T-helper 1 cell (primary cell): Measurements from ENCODE around the gene GLIS1.
"Not testable (repeated sequence)": the region's sequence is repeated elsewhere in the genome, so short reads cannot be mapped to it uniquely, and the experiment has no call there.

Experiments
- DNase-seq, 5 donors: peaks; one replicate each; pipeline ENCODE4 v3.0.0-alpha.2; 2012 to 2020
- total RNA-seq, 4 donors: gene quantifications; one replicate each; lab custom pipeline; 2026; lab: John Stamatoyannopoulos, UW

Gene GLIS1
- total RNA-seq: 0 to 0.27 (median 0.04) reads per million in 4 donors

DNA sequence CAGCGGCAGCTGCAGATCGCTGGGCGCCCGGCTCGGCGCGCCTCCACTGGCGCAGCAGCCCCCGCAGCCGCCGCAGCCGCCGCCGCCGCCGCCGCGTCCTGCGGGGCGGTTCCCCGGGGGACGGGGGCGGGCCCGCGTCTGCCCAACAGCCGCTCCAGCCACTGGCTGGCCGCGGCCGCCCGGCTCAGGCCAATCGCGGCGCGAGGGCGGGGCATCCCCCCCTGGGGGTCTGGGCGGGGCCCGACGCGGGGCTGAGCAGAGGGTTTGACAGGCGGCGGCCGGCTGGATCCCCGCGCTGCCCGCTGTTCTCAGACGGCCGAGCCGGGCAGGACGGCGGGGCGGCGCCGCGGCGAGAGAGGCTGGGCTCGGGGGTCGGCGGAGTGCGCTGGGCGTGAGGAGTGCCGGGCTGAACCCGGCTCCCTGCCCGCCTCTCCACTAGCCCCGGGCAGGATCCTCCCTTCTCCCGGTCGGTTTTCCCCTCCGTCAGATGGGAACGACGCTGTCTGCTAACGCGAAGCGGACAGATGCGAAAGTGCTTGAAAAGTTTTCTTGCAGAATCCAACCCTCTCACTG, at the start of gene GLIS1:
Gene GLIS1, minus strand, starts transcription at position 56 of the 573 bp plus-strand sequence. CDS start 1,100 bp downstream, outside the sequence.
- DNase-seq: peak in 2 of 5 donors; percentile 8 to 57

DNA sequence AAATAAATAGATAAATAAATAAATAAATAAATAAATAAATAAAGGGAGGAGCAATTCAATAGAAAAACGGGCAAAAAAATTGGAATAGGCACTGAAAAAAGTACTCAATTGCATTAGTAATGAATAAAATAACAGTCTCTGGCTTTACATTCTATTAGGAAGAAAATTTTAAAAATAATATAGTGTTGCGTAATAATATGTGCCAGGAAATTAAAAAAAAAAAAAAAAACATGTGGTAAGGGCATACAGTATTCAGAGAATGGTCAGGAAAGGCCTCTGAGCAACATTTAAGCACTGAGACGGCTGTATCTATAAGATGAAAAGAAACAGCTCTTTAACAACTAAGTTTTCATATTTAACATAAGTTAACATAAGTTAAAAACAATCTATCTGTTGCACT, 48.7 kb upstream of the GLIS1 start:
- no peak for DNase-seq

DNA sequence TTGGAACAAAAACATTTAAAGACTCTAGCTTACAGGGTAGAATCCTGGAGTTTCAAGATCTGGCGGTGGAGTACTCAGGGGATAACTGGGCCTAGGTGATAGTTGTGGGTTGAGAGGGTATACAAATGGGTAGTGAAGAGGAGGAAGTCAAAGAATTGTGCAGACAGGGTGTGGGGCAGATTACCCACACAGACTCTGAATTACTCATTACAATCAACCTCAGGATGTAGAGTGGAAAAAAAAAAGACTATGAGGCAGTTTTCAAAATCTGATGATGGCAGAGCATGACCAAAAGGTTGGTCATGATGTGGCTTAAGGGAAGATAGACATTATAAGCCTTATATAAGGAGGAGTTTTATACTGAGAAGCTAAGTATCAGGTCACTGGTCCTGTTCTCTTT, 44.1 kb upstream of the GLIS1 start:
- peak in 1 of 5 donors; percentile 70 for DNase-seq

DNA sequence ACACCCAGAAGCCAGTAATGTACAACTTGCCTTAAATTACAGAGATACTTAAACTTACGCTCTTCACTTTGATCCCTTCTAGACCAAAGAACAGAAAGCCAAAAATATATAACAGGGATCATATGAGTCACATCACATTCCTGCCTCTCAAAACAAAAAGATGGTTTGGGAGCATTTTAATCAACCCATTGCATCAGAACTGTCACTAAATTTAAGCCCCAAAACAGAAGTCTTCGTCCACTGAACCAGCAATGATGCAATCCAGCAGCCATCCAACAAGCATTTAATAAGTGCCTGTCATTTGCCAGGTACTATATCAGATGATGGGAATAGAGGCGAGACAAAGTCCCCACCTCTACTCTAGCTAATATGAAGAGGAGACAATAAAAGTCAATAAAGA, 42.7 kb upstream of the GLIS1 start:
- no peak for DNase-seq

DNA sequence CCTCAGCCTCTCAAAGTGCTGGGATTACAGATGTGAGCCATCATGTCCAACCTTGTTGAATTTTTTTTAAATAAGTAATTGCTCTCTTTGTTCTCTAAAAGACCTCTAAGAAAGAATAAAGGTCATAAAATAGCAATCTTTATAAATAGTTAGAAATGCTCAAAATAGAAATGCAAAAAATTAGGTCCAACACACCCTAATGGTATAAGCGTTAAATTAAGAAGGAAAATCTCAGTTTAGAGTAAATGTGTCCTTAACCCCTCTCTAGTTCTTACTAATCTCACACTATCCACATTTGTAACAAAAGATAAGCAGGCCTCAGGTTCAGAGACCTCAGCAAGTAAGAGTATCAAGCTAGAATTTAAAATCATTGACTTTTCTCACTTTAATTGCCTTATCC, 38.3 kb upstream of the GLIS1 start:
- no peak for DNase-seq

DNA sequence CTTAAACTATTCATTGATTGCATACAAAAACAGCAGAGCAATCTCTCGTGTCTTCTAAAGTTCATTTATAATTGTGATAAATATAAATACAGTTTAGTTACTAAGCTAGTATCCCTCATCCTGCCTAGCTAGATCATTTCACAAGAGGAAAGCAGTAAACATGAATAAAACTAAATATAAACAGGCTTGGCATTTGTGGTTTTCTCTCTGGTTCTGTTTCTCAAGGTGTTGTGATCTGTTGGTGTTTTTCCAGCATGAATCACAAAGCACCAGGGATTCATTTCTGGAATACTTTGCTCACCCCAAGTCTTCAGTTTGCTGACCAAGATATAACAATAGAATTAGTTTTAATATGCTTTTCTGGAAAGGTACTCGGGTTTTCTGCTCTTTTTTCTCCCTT, 32.7 kb upstream of the GLIS1 start:
- DNase-seq: no peak

DNA sequence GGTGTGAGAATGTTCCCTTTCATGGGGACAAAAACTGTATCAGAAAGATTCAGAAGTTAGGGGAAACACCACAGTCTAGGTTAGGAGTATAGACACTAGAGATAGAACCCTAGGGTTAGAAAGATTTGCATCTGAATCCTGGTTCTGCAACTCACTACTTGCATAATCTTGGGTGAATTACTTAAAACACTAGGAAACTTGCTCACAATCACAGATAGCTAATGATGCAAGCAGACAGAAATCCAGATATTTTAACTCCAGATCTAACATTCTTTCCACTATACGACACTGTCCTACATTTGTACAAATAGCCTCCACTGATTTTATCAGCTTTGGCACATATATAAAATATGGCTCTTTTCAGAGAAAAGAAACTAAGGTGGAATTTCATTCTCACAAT, 30.8 kb upstream of the GLIS1 start:
- no peak for DNase-seq

DNA sequence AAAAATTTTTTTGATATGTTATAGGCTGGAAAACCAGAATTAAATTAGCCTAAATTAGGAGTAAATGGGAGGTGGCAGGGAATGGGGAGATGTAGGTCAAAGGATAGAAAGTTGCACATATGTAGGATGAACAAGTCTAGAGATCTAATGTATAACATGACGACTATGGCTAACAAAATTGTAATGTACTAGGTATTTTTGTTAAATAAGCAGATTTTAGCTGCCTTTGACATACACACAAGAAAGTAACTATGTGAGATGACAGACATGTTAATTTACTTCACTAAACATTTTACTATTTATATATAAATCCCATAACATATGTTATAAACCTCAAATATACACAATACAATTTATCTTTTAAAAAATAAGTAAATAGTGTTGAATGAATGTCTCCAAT, 30.2 kb upstream of the GLIS1 start:
- DNase-seq: no peak

DNA sequence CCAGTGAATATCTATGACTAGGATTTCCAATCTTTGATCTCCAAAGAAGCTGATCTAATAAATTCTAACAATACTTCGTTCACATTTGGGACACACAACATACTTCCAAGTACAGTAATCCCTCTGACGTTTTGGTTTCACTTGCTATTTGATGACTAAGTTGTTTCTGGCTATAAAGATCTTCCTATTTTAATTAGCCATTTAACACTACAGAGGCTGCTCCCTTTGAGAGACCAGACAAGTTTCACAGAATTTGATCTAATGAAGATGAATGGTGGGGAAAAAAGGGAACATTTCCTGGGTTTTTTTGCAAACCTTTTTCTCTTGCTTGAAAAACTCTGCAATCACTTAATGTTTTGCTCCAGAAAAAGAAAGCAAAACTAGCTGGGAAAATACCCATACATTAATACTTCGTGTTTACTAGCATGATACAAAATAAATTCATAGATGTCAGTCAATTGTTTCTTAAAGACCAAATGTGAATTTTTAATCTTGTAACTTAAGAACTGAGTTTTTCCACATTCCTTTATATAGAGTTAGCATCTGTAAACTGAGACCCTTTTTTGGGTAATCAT, 28.0 kb upstream of the GLIS1 start:
- peak in 1 of 5 donors; percentile 14 for DNase-seq

DNA sequence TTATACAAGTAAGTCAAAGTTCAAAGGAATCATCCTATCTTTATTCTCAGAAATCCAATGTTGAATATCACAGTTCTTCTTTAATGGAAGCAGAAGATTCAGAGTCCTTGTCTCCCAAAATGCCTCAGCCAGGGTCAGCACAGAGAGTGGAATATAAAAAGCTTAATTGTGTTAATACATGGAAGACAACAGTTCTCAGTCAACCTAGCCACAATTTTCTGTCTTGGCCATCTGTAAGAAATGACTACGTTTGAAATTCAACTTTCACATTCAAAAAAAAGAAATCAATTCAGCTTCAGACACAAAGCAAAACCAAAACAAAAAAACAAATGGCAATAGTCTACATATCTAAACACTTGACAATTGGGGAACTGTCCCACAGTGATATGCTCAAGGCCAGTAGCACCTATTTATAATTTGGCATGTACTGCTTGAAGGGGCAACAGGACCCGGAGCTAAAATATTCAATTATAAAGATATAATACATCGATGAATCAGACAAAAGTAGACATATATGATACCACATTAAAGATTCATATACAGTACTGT, 27.3 kb upstream of the GLIS1 start:
- peak in 1 of 5 donors; percentile 28 for DNase-seq

DNA sequence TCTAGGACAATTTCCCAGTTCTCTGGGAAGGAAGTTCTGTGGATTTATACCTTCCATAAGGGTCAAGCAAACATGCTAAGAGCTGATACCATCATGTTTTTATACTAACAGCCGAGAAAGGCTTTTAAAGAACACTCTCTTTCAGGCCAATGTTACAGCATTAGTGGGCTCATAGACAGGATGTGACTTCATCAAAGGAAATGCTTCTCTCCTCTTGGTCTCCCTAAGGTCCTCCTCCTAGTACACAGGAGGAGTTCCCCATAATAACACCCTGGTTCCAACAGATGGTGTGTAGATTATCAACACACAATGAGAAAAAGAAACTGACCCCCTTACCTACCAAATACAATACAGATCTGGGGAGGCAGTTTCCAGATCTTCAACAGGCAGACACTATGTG, 26.7 kb upstream of the GLIS1 start:
- peak in 1 of 5 donors; percentile 62 for DNase-seq

DNA sequence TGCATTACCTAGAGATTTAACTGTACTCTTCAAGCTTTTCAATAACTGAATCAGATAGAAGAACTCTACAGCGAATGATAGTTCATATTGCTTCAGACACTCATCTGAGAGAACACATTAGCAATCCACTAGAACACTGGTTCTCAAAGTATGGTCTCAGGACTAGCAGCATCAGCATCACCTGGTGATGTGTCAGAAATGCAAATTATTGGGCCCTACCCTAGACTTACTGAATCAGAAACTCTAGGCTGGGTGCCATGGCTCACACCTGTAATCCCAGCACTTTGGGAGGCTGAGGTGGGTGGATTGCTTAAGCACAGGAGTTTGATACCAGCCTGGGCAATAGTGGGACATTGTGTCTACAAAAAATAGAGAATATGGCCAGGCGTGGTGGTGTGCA, 24.9 kb upstream of the GLIS1 start:
- no peak for DNase-seq

DNA sequence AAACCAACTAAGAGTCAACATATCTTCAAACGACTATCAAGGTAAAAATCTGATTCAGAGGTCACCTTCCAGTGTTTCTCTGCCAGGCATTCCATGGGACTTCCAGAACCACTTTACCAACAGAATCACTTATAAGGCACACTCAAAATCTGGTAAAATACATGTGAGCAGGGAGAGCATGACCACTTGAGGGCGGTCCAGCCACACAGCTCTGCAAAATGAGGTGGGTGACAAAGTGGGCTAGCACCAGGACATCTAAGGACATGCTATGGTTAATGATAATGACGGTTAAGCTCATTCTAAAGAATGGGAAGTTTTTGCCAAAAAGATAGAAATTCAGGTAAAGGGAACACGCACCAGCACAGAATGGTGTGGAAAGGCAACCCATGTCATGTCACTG, 24.5 kb upstream of the GLIS1 start:
- DNase-seq: no peak

DNA sequence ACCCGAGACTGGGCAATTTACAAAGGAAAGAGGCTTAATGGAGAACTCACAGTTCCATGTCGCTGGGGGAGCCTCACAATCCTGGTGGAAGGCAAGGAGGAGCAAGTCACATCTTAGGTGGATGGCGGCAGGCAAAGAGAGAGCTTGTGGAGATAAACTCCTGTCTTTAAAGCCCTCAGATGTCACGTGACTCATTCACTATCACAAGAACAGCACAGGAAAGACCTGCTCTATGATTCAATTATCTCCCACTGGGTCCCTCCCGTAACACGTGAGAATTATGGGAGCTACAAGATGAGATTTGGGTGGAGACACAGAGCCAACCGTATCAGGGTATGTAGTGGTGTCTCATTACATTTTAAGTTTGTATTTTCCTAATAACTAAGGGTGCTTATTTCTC, 21.5 kb upstream of the GLIS1 start:
- DNase-seq: not testable (repeated sequence)

DNA sequence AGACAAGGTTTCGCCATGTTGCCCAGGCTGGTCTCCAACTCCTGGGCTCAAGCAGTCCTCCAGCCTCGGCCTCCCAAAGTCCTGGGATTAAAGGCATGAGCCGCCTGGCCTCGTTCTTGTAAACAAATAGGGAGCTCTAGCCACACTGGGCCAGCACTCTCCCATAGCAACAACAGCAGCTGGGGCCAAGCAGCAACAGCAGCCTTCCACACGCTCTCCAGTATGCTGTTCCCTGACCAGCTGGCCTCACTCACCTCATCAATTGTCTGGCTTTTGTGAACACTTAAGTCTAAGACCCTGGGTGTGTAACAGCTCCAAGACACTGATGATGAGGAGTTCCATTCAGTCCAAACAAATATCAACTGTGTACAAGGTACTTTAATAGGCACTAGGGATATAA, 16.9 kb upstream of the GLIS1 start:
- no peak for DNase-seq

DNA sequence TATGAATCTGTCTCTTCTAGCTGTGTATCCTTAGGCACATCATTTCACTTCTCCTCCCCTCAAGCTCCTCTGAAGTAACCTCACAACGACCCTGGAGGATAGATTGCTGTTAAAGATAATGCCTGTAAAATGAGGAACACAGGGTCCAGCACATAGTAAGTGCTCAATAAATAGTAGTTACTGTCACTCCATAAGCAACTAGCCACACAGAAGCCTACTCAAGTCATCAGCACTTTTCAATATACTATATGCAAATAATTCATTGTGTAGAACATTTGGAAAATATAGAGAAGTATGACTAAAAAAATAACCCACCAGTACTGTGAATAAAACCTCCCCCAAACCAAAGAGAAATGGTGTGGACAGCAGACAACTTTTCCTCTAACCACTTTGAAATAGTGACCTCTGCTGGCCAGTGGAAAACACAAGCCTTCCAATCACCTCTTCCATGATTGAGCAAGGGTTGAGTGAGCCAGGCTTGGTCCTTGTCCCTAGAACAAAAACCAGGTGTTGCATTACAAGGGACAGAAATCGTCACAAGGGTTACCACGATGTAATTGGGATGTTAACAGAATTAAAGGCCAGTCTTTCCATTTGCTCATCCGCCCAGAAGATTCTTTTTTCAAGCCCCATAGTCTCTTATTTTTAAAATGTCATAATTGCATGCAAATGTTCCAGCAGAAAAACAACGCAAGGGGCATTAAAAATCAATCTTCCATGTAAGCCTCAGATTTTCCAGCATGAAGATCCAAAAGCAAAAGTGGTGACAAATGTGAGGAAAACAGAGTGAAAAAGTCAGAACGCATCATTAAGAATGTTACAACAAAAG, 15.7 kb upstream of the GLIS1 start:
- DNase-seq: peak in 1 of 5 donors; percentile 26

DNA sequence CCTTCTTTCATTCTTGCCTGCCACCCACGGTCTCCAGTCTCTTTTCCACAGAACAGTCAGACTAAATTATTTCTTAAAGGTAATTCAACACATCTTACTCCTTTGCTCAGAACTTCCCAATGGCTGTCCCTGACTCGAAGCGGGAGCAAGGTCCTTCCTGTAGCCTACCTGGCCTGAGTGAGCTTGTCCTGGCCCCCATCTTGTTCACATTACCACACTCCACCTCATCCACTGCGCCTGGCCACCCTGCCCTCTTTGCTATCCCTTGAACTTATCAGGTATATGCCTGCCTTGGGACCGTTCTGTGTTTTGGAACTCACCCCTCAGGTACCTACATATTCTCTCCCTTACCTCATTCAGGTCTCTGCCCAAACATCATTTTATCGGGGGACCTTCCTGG, 13.3 kb upstream of the GLIS1 start:
- DNase-seq: no peak

DNA sequence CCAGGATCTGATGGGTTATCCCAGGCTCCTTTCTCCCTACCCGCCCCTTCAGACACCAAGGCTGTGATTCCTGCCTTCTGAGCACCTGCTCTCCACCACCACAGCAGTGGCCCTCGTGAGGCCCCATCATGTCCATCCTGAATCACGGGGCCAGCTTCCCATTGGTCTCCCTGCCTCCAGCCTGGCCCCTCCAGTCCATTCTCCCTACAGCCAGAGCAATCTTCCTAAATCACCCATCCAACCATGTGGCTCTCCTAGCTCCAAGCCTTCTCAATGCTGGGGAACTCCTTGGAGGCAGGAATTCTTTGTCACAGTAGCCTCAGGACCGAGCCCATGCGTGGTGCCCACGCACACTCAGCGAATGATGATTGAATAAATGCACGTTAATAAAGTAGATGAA, 8.9 kb upstream of the GLIS1 start:
- no peak for DNase-seq

DNA sequence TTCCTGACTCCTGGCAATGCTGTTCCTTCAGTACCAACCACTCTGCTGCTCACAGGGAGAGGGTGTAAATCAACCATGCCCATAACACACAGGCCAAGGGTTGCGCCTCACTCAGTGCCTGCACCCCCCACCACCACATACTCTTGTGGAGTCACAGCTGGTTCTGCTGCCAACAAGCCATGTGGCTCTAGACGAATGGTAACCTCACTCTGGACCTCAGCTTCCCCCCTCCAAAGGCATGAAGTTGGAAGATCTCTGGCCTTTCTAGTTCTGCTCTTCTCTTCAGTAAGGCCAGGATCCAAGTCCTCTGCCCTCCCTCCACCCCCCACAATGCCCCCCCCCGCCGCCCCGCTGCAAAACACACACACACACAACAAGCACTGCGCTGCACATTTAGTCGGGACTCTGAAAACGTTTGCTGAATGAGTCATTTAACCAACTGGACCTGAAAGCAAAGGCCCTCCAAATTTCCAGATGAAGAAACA, 1.7 kb upstream of the GLIS1 start:
- no peak for DNase-seq

DNA sequence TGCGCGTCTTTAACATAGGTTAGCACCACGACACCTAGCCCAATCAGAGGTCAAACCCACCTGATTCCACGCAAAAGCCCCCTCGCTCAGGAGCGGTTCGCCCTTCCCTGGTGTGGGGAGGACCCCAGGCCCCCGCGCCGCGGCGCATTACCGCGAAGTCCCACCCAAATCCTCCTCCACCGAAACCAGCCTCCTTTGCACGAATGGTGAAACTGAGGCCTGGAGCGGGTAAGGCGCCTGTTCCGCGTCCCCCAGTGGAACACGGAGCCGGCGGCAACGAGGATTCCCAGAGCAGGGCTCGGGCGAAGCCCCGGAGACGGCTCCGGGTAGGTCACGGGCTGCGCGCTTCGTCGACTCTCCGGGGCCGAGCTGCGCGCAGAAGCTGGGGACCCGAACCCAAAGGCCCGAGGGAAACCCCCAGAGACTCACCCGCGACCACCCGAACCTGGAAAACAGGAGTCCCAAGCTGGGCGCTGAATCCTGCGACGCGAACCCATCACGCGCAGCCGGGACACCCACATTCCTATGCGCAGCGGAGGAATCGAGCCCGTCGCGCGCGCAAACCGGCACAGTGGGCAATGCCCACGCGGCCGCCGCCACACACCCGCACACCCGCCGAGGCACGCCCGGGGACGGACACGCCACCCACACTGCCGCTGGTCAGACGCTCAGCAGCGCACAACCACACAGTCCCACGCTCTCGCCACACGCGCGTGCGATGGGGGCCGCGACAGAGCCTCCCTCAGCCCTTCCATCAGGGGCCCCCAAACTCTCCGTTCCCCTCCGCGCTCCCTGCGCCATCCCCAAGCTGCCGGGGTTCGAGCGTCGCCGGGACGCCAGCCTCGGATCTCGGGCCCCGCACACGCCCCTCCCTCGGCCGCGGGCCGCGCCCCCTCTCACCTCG, 507 bp downstream of the GLIS1 start:
- DNase-seq: no peak

DNA sequence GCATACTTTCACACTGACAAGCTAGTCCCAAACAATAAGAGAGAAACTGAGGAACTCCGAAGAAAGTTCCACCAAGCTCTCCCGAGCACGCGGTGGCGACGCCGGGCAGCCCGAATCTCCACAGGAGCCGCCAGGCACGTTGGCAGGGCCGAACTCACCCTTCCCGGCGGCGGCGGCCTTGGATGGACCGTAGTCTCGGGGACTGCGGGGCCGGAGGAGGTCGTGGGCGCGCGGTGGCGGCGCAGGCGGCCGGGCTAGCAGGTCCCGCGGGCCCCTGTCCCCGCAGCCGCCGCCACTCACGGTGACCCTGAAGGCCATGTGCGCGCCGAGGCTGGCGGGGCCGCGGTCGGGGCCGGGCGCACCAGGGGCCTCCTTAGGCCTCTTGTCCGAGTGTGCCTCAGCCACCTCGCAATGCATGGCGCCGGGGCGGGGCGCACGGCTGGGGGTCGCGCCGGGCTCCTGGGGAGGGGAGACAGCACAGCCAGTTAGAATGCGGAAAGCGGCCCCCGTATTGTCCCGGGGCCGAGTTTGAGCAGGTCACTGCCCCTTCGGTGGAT, 1.2 kb downstream of the GLIS1 start:
- DNase-seq: no peak

DNA sequence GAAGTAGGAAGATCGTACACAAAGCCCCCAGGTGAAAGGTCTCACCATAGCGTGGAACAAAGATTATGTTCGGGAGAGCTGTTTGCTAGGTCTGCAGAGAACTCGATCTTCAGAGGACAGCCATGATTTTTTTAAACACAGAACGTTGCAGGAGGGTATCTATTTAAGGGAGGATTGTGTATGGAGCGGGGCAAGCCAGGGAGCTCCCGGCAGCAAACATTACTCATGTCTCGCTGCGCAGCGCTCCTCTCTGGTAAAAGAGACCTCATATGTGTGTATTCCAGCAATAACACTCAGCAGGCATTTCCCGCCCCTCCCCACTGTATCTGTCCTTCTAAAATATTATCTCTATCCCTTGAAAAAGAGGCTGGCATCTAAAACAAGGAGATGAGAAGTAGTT, 2.7 kb downstream of the GLIS1 start:
- no peak for DNase-seq
